ENCODE measurements around the gene STAT6.

Gene STAT6

GRCh38 chr12:57046947-57047890 is 63.9 kb downstream of the STAT6 start:
- peak; percentile 66 for DNase-seq

- DNase-seq: no peak
Observed at GRCh38 chr12:57046086-57046791, 64.9 kb downstream of the STAT6 start.
